CD4-positive, alpha-beta T cell treated with Interferon alpha-2 for 1 hour (primary cell): ENCODE data around the gene SAMD13.
A peak's percentile ranks its signal among the peaks of the same experiment; 100 is the strongest.

Source experiments
- DNase-seq, 2 donors: peaks; one replicate each; pipeline ENCODE4 v3.0.0-alpha.2; 2020 to 2022

SAMD13 gene

DNA sequence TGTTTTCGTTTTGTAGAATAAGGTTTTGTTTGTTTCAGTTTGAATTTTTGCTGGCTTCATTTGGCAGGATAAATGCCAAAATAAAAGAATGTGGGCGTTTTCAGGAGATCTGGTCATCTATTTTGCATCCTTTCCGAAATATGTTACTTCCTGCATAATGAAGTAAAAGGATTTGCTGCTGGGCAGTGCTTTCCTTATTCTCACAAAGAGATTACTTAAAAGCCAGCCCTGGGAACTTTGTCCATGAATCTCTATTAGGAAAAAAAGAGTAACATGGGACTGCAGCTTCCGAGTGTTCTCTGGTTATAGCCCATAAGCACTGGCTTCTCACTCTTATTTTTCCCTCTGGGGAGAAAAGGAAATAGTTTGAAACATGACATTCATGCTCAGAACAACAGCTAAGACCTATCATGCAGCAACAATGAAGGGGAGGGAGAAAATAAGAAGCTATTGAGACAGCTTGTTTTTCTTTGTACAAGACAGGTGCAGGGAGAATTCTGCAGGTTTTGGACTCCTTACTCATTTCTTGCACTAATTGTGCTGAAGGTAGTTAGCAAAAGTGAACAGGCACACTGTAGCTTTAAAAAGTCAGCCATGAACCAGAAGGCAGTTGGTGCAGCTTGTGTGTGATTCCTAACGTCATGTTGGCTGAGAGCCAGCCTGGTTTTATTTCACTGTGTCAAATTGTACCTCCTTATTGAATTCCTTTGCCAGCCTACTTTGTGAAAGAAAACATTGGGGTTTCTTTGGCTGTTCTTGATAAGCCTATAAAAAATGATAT, at the start of gene SAMD13:
TSS of gene SAMD13 (plus strand) at position 705 of the 781 bp plus-strand sequence. CDS start 1,527 bp downstream, outside the sequence.
- peak; percentile 22 to 53 for DNase-seq

DNA sequence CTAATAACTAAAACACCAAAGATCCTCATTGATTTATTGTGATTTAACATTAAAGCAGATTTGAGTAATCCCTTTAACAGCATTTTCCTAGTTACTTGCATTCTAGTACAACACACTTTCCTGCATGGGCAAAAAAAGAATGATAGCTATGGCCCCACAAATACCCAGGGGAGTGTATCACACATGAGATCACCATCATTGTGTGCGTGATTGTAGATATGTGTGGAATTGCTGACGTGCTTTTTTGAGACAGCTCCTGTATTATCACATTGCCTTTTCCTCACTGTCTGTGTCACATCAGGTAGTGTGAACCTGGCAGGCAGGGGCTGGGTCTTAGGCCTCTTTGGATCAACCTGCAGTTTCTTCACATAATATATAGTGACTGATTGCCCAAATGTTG, 48.5 kb upstream of the SAMD13 start:
- DNase-seq, result no peak

DNA sequence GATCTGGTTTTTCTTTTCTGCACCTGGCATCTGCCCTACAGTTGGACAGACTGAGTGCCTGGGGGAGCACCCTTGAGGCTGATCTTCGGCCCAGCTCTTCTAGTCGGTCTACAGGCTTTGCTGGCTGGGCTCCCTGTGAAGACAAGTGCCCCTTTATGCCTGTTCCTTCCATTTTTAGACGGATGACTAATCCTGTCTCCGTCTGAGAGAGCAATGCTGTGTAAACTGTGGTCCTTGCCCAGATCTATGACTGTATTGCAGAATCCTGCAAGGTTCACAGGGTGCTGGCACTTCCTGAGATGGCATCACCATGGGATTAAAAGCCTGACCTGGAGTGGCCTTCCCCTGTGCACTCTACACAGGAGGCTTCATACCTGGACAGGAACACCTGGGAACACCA, 47.6 kb upstream of the SAMD13 start:
- DNase-seq, result no peak

DNA sequence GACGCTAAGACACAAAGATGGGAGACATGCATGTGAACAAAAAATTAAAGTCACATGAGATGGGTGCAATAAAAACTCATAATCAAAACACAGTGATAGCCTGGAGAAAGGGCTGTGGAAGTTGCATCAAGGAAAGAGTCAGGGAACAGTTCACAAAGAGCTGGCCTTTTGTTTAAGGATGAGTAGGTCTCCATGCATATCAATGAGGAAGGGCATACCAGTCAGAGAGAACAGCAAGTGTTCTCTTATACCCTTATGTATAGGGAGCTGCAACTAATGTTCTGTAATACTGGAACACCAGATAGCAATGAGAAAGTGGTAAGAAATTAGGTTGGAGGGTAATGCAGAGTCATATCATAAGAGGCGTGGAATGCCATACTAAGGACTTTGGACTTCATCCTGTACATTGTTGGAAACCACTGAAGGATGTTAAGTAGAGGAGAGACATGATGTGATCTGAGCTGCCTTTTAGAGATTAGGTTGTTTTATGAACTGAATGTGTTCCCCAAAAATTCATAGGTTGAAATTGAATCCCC, 46.7 kb upstream of the SAMD13 start:
- no peak for DNase-seq

GRCh38 chr1:84255582-84255981, 45.9 kb upstream of the SAMD13 start:
- DNase-seq, result no peak

- DNase-seq, result no peak
Measured at GRCh38 chr1:84257617-84258016, 43.9 kb upstream of the SAMD13 start.

GRCh38 chr1:84259376-84259775, 42.1 kb upstream of the SAMD13 start:
- no peak for DNase-seq

DNA sequence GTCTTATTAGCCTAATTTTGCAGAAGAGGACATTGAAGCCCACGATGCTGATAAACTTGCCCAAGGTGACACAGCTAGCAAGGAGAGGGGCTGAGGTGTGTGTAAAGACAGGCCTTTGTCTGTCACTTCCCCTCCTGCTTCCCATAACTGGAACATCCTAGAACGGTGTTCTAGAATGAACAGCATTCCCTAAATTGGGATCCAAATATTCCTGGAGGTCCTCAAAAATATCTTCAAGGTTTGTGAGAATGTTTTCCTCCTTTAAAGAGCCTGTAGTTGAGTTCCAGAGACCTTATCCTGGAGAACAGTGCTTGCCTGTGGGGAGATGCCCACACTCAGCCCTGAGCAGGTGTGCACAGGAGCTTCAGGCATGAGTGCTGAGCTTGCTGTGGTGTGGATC, 41.5 kb upstream of the SAMD13 start:
- no peak for DNase-seq

DNA sequence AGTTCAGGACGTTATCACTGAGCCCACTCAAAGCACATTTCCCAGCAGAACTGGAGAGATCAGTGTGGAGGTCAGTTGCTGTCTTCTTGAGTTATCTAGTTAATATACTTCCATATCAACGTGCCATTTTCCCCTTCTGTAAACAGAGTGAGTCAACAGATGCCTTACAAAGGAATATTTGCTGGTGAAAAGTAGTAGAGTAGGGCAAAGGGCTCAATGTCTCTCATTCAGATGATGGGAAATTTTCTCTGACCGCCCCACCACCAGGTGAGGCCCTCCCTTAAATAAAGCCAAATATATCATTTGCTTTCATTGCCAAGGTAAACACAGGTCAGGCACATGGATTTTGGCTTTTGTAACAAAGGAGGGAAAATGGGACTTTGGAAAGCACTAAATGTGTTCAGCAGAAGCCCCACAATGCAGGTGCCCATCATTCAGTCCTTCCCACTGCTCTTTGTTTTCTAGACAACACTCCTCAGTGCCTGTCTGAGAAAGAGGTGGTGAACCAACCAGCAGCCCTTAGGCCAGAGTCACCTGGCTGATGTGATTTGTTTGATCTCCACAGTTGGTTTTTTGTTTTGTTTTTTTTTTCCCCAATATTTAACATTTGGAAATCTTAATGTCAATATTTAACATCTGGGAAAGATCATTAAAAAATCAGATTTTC, 40.5 kb upstream of the SAMD13 start:
- no peak for DNase-seq

GRCh38 chr1:84264961-84265360, 36.5 kb upstream of the SAMD13 start:
- no peak for DNase-seq

GRCh38 chr1:84265867-84266266, 35.6 kb upstream of the SAMD13 start:
- no peak for DNase-seq

DNA sequence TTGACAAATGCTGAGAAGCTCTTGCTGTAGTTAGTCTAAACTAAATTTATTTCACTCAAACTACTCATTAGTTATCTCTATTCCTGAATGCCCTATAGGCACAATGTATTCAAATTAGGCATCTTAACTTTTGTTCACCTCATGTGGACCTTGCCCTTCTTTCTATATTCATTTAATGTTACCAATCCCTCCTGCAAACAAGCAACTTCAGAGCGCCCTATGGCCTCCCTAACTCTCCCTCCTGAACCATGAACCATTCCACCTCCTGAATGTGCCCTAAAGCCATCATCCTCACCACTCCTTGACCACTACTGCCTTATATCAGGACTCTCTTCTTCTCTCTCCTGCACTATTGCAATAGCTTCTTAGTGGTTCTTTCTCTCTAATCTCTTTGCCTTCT, 34.8 kb upstream of the SAMD13 start:
- DNase-seq, result no peak

DNA sequence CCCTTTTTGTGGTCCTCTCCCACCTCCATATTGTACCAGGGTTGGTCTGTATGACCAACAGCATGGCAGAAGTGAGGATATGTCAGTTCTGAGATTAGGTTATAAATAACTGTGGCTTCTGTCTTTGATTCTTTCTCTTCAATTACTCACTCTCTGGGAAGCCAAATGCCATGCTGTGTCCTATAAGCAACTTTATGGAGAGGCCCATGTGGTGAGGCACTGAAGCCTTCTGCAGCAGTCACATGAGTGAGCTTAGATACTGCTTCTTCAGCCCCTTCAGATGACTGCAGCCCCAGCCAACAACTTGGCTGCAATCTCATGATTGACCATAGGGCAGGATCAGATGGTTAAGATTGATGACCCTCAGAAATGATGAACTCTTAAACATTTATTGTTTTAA, 34.0 kb upstream of the SAMD13 start:
- DNase-seq, result no peak

DNA sequence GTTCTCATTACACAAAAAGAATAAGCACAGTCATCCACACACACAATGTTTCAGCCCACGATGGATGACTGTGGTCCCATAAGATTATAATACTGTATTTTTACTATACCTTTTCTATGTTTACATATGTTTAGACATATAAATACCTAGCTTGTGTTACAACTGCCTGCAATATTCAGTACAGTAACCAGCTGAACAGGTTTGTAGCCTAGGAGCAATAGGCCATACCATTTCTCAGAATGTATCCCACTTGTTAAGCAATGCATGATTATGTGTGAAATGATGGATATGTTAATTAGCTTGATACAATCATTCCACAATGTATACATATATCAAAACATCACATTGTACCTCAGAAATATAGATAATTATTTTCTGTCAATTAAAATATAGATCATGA, 33.2 kb upstream of the SAMD13 start:
- no peak for DNase-seq

- no peak for DNase-seq
Measured at GRCh38 chr1:84269306-84269705, 32.2 kb upstream of the SAMD13 start.

- no peak for DNase-seq
Measured at GRCh38 chr1:84271441-84272151, 29.9 kb upstream of the SAMD13 start.

GRCh38 chr1:84272401-84272800, 29.1 kb upstream of the SAMD13 start:
- no peak for DNase-seq

GRCh38 chr1:84277343-84278059, 24.0 kb upstream of the SAMD13 start:
- no peak for DNase-seq

- no peak for DNase-seq
Measured at GRCh38 chr1:84278905-84279304, 22.6 kb upstream of the SAMD13 start.

DNA sequence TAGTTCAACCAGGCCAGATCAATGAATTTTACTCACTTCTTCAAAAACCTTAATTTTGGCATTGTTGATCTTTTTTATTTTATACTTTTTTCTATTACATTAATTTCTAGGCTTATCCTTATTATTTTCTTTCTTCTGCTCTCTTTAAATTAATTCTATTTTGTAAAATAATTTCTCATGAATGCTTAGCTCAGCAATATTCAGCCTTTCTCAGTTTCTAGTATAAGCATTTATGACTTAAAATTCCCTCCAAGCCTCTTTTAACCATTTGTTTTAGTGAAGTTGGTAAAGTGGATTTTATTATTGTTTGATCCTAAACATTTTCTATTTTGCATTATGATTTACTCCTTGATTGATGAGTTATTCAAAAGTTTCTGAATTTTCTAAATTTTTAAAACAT, 20.6 kb upstream of the SAMD13 start:
- DNase-seq, result no peak

DNA sequence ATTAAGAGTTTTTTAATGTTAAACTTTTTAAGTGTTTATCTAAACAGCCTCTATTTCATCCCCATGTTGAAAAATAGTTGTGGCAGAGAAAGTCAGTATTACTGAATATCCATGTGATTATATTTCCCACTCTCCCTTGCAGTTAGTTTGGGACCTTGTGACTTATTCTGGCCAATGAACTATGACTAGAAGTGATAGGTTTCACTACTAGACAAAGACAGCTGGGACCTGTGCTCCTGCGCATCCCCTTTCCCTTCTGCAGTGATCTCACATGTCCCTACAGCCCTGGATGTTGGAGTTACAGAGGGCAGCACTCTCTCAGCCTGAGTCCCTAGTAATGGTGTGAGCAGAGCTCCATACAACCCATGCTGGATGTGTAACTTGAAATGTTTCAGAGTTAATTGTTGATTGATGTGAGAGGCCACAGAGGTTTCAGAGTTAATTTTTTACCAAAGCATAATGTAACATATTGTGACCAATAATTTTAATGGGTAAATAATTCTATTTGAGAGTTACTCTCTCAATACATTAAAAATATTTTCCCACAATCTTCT, 18.7 kb upstream of the SAMD13 start:
- no peak for DNase-seq

- no peak for DNase-seq
Measured at GRCh38 chr1:84283381-84283780, 18.1 kb upstream of the SAMD13 start.

DNA sequence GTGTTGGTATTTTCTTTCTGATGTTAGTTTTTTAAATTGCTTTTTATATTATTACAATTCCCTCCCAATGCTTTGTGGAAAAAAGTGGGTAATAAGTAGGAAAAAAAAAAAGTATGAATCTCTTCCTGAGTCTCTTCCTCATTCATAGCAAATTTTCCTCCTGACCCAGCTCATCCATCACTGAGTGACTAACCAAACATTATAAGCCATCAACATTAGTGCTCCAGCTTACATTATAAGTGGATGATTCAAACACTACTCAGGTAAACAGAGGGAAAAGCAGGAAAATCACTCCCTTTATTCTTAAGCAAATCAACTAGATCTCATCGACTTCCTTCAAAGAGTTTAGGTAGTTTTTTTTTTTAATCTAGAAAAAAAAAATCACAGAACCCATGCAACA, 15.4 kb upstream of the SAMD13 start:
- no peak for DNase-seq
